OCI-LY3 (cell line): ENCODE data around the gene TOM1L2.

ENCODE experiments used
- H2AFZ ChIP-seq: fragments of 200-600, 300-600 bp; shearing (Covaris generic); 2 replicates; pipeline ENCODE4 v1.6.0; 2014; ENCODE audit warnings: antibody characterized with exemption, low read depth, low read length
- H3K27ac ChIP-seq: fragments of 200-600, 300-600 bp; sonication (generic); 2 replicates; pipeline ENCODE4 v1.5.1; 2014; ENCODE audit warnings: mild to moderate bottlenecking, low read length, moderate library complexity, mixed read lengths
- H3K27me3 ChIP-seq: fragments of 200-600, 300-600 bp; sonication (generic); 2 replicates; pipeline ENCODE4 v1.6.1; 2014; ENCODE audit warnings: low read depth, low read length, mixed read lengths
- H3K36me3 ChIP-seq: fragments of 200-600, 300-600 bp; sonication (generic); replicated peaks from 2 replicates; pipeline ENCODE3; 2014; ENCODE audit warnings: low read depth, low read length, mixed read lengths
- H3K4me1 ChIP-seq: fragments of 300-600, 200-600 bp; sonication (generic); 2 replicates; pipeline ENCODE4 v1.6.1; 2014; ENCODE audit warnings: low read length, mixed read lengths
- H3K4me2 ChIP-seq: fragments of 200-600, 300-600 bp; sonication (generic); 2 replicates; pipeline ENCODE4 v1.6.1; 2014; ENCODE audit warnings: low read length, mixed read lengths
- H3K4me3 ChIP-seq: fragments of 300-600, 200-600 bp; sonication (generic); 2 replicates; pipeline ENCODE4 v1.5.1; 2014; ENCODE audit warnings: antibody characterized with exemption, mild to moderate bottlenecking, low read length, moderate library complexity
- H3K79me2 ChIP-seq: fragments of 300-600, 200-600 bp; shearing (Covaris generic); 2 replicates; pipeline ENCODE4 v1.6.1; 2014; ENCODE audit warnings: mild to moderate bottlenecking, low read length, mixed read lengths
- H3K9ac ChIP-seq: fragments of 300-600, 200-600 bp; shearing (Covaris generic); 2 replicates; pipeline ENCODE4 v1.6.0; 2014; ENCODE audit warnings: mild to moderate bottlenecking, low read length, moderate library complexity
- H3K9me3 ChIP-seq: fragments of 200-600, 300-600 bp; shearing (Covaris generic); 2 replicates; pipeline ENCODE4 v1.6.1; 2014; ENCODE audit warnings: low read length, mixed read lengths; ENCODE audit not compliant: insufficient read depth
- H4K20me1 ChIP-seq: fragments of 200-600, 300-600 bp; sonication (generic); 2 replicates; pipeline ENCODE4 v1.6.1; 2016; ENCODE audit warnings: low read length, mixed read lengths; ENCODE audit not compliant: insufficient read depth
- EZH2phosphoT487 ChIP-seq: fragments of 200-600 bp; shearing (Covaris generic); IDR thresholded peaks from 2 replicates; pipeline ENCODE4 v1.6.1; 2018; ENCODE audit warnings: antibody characterized with exemption, mixed run types, low read depth
- TF ChIP-seq, protein P1 (sequence below): fragments of 200-600, 300-600 bp; sonication (generic); IDR thresholded peaks from 2 replicates; pipeline ENCODE4 v1.5.1; 2014; ENCODE audit warnings: antibody characterized with exemption, low read length, low read depth

TOM1L2 gene

DNA sequence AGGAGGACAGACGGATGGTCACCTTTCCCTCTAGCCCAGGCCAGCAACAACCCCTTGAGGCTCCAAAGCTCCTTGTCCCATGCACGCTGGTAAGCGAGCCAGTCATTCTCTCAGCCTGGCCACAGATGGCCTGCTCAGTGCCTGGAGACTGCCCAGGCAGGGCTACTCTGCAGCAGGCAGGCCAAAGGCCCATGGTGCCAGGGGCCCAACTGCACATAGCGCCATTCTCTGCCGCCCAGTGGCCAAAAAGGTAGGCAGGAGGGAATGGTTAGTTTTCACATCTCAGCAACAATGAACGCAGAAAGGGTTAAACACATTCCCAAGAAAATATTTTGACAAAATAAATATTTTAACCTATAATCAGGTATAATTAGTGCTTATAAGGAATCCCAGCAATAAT is 127.7 kb downstream of the TOM1L2 start:
- H3K4me2 ChIP-seq: no peak overlapping the region
- no peaks in the 10 kb centered on the region for H3K9me3 ChIP-seq
- no peaks in the 10 kb centered on the region for H3K79me2 ChIP-seq
- no peak for TF ChIP-seq EZH2phosphoT487
- TF ChIP-seq, protein P1, sequence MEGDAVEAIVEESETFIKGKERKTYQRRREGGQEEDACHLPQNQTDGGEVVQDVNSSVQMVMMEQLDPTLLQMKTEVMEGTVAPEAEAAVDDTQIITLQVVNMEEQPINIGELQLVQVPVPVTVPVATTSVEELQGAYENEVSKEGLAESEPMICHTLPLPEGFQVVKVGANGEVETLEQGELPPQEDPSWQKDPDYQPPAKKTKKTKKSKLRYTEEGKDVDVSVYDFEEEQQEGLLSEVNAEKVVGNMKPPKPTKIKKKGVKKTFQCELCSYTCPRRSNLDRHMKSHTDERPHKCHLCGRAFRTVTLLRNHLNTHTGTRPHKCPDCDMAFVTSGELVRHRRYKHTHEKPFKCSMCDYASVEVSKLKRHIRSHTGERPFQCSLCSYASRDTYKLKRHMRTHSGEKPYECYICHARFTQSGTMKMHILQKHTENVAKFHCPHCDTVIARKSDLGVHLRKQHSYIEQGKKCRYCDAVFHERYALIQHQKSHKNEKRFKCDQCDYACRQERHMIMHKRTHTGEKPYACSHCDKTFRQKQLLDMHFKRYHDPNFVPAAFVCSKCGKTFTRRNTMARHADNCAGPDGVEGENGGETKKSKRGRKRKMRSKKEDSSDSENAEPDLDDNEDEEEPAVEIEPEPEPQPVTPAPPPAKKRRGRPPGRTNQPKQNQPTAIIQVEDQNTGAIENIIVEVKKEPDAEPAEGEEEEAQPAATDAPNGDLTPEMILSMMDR: no peak
- H3K27ac ChIP-seq: no peak overlapping the region
- H3K27me3 ChIP-seq: no peaks in the 10 kb centered on the region
- H2AFZ ChIP-seq: no peak overlapping the region
- H3K4me1 ChIP-seq: peaks cover 12% of the 10 kb centered on the region
- no peak overlapping the region for H3K4me3 ChIP-seq
- no peaks in the 10 kb centered on the region for H4K20me1 ChIP-seq
- no peaks in the 10 kb centered on the region for H3K36me3 ChIP-seq
- H3K9ac ChIP-seq: no peak overlapping the region

- Histone ChIP-seq H2AFZ (no peak overlapping the region), H3K27ac (no peak overlapping the region), H3K9ac (no peak overlapping the region), H3K4me1 (peaks cover 13% of the 10 kb centered on the region; the same call in 1 of the 2 replicates), H3K4me2 (no peak overlapping the region), H3K27me3 (no peaks in the 10 kb centered on the region), H4K20me1 (no peaks in the 10 kb centered on the region), H3K4me3 (no peak overlapping the region), H3K9me3 (no peaks in the 10 kb centered on the region), H3K36me3 (no peaks in the 10 kb centered on the region), H3K79me2 (no peaks in the 10 kb centered on the region)
- TF ChIP-seq, protein P1: no peak
- no peak for TF ChIP-seq EZH2phosphoT487
Observed at GRCh38 chr17:17844079-17844478, 128.1 kb downstream of the TOM1L2 start.

DNA sequence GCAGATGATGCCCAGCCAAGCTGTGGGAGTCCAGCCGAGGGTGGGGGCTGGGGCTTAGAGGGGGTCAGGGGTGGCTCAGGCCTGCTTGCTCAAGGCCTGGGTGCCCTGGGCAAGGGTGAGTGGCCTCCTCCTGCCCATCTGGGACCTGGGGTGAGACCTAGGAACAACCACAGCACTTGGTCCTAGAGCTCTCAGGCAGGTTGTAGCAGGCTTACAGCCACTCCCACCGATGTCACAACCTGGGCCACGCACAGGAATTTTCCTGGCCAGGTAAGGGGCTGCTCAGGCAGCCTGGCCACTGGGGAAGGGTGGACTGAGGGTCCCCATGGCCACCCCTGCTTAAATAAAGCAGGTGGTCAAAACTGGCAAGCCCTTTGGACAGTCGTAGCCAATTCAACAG is 129.1 kb downstream of the TOM1L2 start:
- H4K20me1 ChIP-seq: no peaks in the 10 kb centered on the region
- H3K4me2 ChIP-seq: no peak overlapping the region
- no peak overlapping the region for H2AFZ ChIP-seq
- no peaks in the 10 kb centered on the region for H3K27me3 ChIP-seq
- no peaks in the 10 kb centered on the region for H3K36me3 ChIP-seq
- H3K9me3 ChIP-seq: no peaks in the 10 kb centered on the region
- H3K4me3 ChIP-seq: no peak overlapping the region
- no peak overlapping the region for H3K9ac ChIP-seq
- peaks cover 19% of the 10 kb centered on the region; the same call in 1 of the 2 replicates for H3K4me1 ChIP-seq
- no peak overlapping the region for H3K27ac ChIP-seq
- no peak for TF ChIP-seq EZH2phosphoT487
- TF ChIP-seq, protein P1: no peak
- H3K79me2 ChIP-seq: no peaks in the 10 kb centered on the region

DNA sequence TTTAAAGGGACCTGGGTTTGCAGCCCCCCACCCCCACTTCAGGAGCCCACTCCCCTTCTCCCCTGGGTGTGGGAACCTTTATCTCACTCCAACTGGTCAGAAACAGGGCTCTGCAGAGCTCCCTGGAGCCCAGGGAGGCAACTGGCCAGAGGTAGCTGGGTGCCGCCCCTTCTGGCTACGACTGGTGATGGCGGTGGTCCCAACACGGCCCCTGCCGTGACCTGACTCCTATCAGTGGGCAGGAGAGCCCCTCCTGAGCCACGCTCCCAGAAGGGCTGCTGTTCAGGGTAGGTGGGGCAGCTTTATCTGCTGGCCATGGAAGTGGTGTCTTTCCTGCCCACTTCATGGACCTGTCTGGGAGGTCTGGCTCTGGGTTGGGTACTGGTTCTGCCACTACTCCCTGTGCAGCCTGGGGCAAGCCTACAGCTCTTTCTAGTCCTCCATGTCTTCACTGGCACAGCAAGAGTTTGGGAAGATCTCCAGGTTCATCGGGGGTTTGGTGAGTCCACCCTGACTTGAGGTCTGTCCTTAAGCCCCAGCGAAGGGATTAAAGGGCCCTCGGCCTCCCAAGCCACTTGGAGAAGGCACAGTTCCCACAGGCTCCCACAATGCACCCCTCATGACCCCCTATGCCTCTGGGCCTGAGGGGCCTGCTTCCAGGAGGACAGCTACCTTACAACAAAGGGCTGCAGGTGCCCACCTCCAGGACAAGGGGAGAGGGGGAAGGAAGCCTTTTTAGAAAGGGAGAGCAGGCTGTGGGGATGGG is 129.9 kb downstream of the TOM1L2 start:
- Histone ChIP-seq H3K9ac (no peak overlapping the region), H2AFZ (no peak overlapping the region), H3K4me1 (peaks cover 26% of the 10 kb centered on the region)

More for the DNA sequence above, 129.9 kb downstream of the TOM1L2 start:
- Histone ChIP-seq H3K36me3 (no peaks in the 10 kb centered on the region), H3K27ac (no peak overlapping the region), H3K4me2 (no peak overlapping the region), H3K27me3 (no peaks in the 10 kb centered on the region), H3K9me3 (no peaks in the 10 kb centered on the region), H4K20me1 (no peaks in the 10 kb centered on the region), H3K79me2 (no peaks in the 10 kb centered on the region), H3K4me3 (no peak overlapping the region)
- TF ChIP-seq, protein P1: no peak
